Measurements from ENCODE around the gene MBOAT1.
"Not testable (repeated sequence)": the region's sequence is repeated elsewhere in the genome, so short reads cannot be mapped to it uniquely, and the experiment has no call there.

MBOAT1 gene, protein sequence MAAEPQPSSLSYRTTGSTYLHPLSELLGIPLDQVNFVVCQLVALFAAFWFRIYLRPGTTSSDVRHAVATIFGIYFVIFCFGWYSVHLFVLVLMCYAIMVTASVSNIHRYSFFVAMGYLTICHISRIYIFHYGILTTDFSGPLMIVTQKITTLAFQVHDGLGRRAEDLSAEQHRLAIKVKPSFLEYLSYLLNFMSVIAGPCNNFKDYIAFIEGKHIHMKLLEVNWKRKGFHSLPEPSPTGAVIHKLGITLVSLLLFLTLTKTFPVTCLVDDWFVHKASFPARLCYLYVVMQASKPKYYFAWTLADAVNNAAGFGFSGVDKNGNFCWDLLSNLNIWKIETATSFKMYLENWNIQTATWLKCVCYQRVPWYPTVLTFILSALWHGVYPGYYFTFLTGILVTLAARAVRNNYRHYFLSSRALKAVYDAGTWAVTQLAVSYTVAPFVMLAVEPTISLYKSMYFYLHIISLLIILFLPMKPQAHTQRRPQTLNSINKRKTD

DNA sequence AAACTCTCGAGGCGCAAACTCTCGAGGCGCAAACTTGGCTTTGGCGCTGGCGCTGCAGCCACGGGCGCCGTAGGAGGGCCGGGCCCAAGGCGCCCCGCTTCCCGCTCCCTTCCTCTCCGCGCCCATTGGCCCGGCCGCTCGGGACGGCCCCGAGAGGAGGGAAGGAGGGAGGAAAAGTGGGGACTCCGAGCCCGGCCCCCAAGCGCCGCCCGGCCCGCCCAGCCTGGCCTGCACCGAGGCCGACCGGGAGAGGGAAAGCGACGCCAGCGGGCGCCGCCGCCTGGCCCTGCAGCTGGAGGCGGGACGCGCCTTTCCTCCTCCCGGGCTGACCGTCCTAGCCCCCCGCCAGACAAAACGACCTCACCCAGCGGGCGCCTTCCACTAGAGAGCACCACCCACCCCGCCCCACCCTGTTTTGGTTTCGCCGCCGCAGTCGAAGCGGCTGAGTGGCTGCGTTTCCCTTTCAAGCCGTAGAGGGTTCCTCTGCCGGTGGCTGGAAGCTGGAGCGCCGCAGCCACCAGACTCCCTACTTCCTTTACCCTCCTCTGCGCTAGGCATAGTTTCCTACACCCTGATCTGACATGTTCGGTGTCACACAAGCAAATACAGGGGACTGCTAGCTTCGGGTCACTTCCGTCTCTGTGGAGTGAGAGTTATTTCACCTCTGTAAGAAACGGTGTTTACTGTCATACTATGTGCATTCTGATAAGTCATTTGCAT is at the start of gene MBOAT1:
Gene MBOAT1 (minus strand): TSS at position 78 of the 720 bp plus-strand sequence. CDS start 235 bp downstream, outside the sequence.
- Mint-ChIP-seq H3K9me3 (no peaks in the 10 kb centered on the region), H3K4me1 (peaks cover 18 to 23% of the 10 kb centered on the region in 2 donors), H3K4me3 (peak within 1 kb of the TSS; percentile 91), H3K27ac (peak within 1 kb of the TSS; percentile 68), H3K27me3 (peaks cover 13% of the 10 kb centered on the region in 2 donors), H3K36me3 (no peaks in the 10 kb centered on the region)
- peak; percentile 82 to 83 for ATAC-seq (replicated peaks)
- DNase-seq = peak; percentile 50

DNA sequence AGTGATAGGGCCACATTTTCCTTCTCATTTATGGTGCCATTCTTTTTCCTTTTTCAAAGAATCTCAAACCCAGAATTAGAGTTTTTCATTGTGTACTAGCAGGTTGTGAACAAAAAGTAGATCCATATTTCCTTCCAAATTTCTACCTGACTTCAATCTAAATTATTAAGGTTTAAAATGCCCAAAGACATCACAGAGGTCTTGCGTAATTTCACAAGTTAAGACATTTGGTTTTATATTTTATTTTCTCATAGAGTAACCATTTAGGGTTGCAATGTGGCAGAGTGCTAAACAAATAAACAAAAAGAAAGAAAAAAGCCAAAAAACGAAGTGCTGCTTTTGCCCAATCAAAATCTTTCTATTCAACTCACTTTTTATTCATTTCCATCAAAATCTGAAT is 49.4 kb upstream of the MBOAT1 start:
- H3K4me1 Mint-ChIP-seq = no peaks in the 10 kb centered on the region
- peaks cover 0 to 5% of the 10 kb centered on the region in 2 donors for H3K27me3 Mint-ChIP-seq
- no peak for DNase-seq
- ATAC-seq (replicated peaks) = no peak
- no peak overlapping the region for H3K4me3 Mint-ChIP-seq
- H3K36me3 Mint-ChIP-seq = no peaks in the 10 kb centered on the region
- no peak overlapping the region for H3K27ac Mint-ChIP-seq
- H3K9me3 Mint-ChIP-seq = peaks cover 0 to 4% of the 10 kb centered on the region in 2 donors

DNA sequence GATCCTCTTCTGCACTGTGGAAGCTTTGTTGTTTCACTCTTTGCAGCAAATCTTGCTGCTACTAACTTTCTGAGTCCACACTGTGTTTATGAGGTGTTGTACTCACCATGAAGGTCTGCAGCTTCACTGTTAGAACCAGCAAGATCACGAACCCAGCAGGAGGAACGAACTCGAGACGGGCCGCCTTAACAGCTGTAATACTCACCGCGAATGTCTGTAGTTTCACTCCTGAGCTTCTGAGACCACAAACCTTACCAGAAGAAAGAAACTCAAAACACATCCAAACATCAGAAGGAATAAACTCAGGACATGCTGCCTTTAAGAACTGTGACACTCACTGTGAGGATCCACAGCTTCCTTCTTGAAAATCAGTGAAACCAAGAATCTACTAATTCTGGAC is 48.1 kb upstream of the MBOAT1 start:
- peaks cover 0 to 5% of the 10 kb centered on the region in 2 donors for H3K27me3 Mint-ChIP-seq
- H3K36me3 Mint-ChIP-seq = no peaks in the 10 kb centered on the region
- ATAC-seq (replicated peaks) = no peak
- H3K4me1 Mint-ChIP-seq = no peaks in the 10 kb centered on the region
- H3K4me3 Mint-ChIP-seq = no peak overlapping the region
- H3K27ac Mint-ChIP-seq = no peak overlapping the region
- peaks cover 0 to 4% of the 10 kb centered on the region in 2 donors for H3K9me3 Mint-ChIP-seq
- no peak for DNase-seq

DNA sequence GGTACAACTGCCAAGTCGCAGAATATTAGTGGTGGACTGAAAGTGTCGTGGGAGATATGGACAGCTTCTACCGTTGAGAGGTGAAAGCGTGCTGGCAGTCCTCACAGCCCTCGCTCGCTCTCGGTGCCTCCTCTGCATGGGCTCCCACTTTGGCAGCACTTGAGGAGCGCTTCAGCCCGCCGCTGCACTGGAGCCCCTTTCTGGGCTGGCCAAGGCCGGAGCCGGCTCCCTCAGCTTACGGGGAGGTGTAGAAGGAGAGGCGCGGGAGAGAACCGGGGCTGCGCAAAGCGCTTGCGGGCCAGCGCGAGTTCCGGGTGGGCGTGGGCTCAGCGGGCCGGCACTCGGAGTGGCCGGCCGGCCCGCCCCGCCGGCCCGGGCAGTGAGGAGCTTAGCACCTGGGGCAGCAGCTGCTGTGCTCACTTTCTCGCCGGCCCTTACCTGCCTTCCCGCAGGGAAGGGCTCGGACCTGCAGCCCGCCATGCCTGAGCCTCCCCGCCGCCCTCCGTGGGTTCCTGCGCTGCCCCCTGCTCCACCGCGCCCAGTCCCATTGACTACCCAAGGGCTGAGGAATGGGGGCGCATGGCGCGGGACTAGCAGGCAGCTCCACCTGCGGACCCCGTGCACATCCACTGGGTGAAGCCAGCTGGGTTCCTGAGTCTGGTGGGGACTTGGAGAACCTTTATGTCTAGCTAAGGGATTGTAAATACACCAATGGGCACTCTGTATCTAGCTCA is 47.2 kb upstream of the MBOAT1 start:
- Mint-ChIP-seq H3K4me3 (no peak overlapping the region), H3K27ac (no peak overlapping the region), H3K36me3 (no peaks in the 10 kb centered on the region), H3K9me3 (peaks cover 0 to 4% of the 10 kb centered on the region in 2 donors), H3K27me3 (peaks cover 0 to 5% of the 10 kb centered on the region in 2 donors), H3K4me1 (no peaks in the 10 kb centered on the region)
- DNase-seq (no peak), ATAC-seq (replicated peaks) (no peak)

DNA sequence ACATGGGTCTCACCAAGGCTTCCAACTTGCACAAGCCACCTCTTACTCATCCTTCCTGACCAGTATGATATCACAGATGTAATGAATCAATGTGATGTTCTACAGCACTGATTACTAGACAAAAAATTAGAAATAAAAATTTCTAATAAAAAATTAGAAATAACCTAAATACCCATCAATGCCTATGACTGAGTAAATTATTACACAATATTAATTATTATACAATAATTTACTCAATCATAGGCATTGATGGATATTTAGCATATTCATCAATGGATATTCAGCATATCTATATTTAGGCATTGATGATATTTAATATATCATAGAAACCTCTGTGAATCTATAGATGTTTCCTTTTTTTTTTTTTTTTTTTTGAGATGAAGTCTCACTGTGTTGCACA is 43.2 kb upstream of the MBOAT1 start:
- DNase-seq = no peak

DNA sequence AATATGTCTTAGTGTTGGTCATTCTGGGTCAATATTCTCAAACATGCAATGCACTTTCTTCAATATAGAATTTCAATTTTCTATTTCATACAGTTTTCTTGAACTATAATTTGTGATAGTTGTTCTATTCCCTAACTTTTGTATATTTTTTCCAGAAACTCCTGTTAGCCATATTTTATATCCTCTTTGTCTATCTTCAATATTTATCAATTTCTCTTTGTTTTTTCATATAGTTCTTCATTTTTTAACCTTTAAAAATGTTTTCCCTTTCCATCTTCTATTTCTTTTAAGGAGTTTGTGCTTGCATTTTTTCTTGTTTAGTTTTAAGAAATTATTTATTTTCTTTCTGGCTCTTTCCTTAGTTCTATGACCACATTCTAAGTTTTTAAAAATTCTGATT is 42.0 kb upstream of the MBOAT1 start:
- no peaks in the 10 kb centered on the region for H3K27me3 Mint-ChIP-seq
- H3K27ac Mint-ChIP-seq = no peak overlapping the region
- no peaks in the 10 kb centered on the region for H3K36me3 Mint-ChIP-seq
- H3K9me3 Mint-ChIP-seq = no peaks in the 10 kb centered on the region
- H3K4me1 Mint-ChIP-seq = no peaks in the 10 kb centered on the region
- ATAC-seq (replicated peaks) (no peak), DNase-seq (no peak)
- no peak overlapping the region for H3K4me3 Mint-ChIP-seq

More for the DNA sequence above, 43.2 kb upstream of the MBOAT1 start:
- H3K36me3 Mint-ChIP-seq = no peaks in the 10 kb centered on the region
- H3K4me1 Mint-ChIP-seq = no peaks in the 10 kb centered on the region
- H3K4me3 Mint-ChIP-seq = no peak overlapping the region
- no peaks in the 10 kb centered on the region for H3K9me3 Mint-ChIP-seq
- no peak overlapping the region for H3K27ac Mint-ChIP-seq
- ATAC-seq (replicated peaks) = no peak
- peaks cover 0 to 2% of the 10 kb centered on the region in 2 donors for H3K27me3 Mint-ChIP-seq

DNA sequence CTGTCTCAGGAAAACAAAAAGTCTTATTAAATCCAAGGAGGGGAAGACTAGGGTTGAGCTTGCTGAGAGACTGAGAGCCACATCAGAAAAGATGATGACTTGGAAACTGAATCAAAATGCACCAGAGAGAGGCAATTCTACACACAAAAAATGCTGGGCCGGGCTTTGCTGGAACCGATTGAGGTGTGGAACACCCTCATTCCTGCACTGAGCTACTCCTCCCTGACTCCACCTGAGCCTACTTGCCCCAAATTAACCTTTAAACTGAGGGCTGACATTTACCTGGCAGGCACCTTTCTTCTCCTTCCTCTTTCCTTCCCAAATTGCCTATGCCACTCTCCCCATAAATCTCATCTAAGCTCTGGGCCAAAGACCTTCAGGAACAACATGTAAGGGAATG is 40.8 kb upstream of the MBOAT1 start:
- Mint-ChIP-seq H3K9me3 (no peaks in the 10 kb centered on the region), H3K36me3 (no peaks in the 10 kb centered on the region), H3K27ac (no peak overlapping the region), H3K4me3 (no peak overlapping the region), H3K4me1 (no peaks in the 10 kb centered on the region), H3K27me3 (no peaks in the 10 kb centered on the region)
- no peak for DNase-seq
- ATAC-seq (replicated peaks) = no peak

DNA sequence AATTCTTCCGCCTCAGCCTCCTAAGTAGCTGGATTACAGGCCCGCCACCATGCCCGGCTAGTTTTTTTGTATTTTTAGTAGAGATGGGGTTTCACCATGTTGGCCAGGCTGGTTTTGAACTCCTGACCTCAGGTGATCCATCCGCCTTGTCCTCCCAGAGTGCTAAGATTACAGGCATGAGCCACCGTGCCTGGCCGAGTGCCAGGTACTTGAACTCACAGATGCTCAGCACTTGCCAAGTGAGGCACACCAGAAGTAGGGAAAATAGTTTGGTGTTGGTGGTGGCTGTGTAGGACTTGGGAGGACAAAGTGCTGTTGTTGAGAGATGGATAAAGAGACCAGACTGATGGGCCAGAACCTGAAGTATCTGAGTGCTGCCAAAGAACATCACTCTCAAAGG is 40.0 kb upstream of the MBOAT1 start:
- DNase-seq = no peak
- Mint-ChIP-seq H3K27me3 (no peaks in the 10 kb centered on the region), H3K36me3 (no peaks in the 10 kb centered on the region), H3K4me1 (no peaks in the 10 kb centered on the region), H3K4me3 (no peak overlapping the region), H3K9me3 (no peaks in the 10 kb centered on the region), H3K27ac (no peak overlapping the region)
- ATAC-seq (replicated peaks) = no peak

DNA sequence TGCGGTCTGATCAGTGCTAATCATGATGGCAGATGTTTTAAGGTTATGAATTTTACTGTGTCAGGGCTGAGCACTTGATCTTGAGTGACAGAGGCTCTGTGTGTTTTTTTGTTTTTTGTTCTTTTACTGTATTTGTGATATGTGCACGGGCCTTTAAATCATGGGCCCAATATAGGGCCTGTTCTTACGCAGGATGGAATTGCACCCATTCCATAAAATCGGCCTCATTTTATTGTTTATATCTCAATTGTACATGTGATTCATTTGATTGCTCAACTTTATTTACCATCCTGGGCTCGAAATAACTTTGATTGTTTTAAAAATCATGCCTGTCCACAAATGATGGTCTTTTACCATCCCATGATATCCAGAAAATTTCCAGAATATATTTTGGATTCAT is 39.3 kb upstream of the MBOAT1 start:
- ATAC-seq (replicated peaks) (no peak), DNase-seq (no peak)
- H3K4me1 Mint-ChIP-seq = no peaks in the 10 kb centered on the region
- no peaks in the 10 kb centered on the region for H3K27me3 Mint-ChIP-seq
- H3K27ac Mint-ChIP-seq = no peak overlapping the region
- no peak overlapping the region for H3K4me3 Mint-ChIP-seq
- H3K36me3 Mint-ChIP-seq = no peaks in the 10 kb centered on the region
- no peaks in the 10 kb centered on the region for H3K9me3 Mint-ChIP-seq

DNA sequence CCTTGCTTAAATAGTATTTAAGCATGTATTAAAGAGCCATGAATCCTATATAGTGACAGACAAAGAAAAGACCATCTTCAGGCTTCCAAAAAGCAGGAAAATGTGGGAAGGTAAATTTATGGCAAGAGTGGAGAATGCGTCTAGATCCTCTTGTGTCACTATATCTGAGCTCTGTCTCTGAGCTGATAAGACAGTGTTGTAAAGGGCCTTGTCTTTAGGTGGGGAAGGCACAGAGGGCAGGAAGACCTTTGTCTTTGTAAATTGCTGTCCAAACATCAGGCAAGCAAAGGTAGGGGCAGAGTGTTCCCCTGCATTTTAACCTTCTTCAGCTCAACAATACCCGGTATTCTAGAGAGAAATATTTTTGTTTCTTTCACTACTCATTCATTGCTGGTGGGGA is 33.9 kb upstream of the MBOAT1 start:
- Mint-ChIP-seq H3K4me3 (no peak overlapping the region), H3K4me1 (no peaks in the 10 kb centered on the region)

DNA sequence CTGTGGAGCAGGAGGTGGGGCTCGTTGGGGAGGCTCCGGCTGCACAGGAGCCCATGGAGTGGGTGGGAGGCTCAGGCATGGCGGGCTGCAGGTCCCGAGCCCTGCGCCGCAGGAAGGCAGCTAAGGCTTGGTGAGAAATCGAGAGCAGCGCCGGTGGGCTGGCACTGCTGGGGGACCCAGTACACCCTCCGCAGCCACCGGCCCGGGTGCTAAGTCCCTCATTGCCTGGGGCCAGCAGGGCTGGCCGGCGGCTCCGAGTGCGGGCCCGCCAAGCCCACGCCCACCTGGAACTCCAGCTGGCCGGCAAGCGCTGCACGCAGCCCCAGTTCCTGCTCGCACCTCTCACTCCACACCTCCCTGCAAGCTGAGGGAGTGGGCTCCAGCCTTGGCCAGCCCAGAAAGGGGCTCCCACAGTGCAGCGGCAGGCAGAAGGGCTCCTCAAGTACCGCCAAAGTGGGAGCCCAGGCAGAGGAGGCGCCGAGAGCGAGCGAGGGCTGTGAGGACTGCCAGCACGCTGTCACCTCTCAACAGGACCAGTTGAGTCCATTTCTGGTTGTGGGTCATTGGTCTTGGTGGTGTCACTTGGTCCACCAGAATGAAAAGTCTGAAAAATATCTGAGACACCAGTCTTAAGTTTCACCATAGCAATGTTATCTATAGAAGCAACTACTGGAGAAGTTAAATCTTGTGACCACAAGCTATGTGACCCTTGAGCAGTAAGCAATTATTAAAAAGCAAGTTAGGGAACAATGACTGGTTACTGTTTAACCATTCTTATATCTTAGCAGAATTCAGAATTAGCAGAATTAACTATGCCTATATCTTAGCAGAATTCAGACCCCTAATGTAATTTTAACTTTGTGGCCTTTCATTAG is 32.8 kb upstream of the MBOAT1 start:
- not testable (repeated sequence) for H3K27ac Mint-ChIP-seq; H3K4me3 Mint-ChIP-seq; H3K9me3 Mint-ChIP-seq; H3K27me3 Mint-ChIP-seq; H3K36me3 Mint-ChIP-seq; DNase-seq; ATAC-seq (replicated peaks); H3K4me1 Mint-ChIP-seq

More for the DNA sequence above, 33.9 kb upstream of the MBOAT1 start:
- ATAC-seq (replicated peaks) (no peak), DNase-seq (no peak)
- no peak overlapping the region for H3K27ac Mint-ChIP-seq
- H3K27me3 Mint-ChIP-seq = no peaks in the 10 kb centered on the region
- H3K36me3 Mint-ChIP-seq = no peaks in the 10 kb centered on the region
- H3K9me3 Mint-ChIP-seq = no peaks in the 10 kb centered on the region

DNA sequence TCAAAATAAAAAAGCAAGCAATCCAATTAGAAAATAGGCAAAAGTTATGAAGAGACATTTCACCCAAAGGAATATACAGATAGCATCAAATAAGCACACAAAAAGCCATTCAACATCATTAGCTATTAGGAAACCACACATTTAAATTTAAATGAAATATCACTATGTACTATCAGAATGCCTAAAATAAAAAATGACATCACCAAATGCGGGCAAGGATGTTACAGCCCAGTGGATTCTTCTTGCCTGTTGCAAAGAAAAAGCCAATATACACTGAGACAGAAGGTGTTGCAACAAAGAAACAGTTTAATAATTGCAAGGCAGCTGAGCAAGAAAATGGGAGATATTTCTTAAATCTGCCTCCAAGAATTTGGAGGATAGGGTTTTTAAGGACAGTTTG is 31.0 kb upstream of the MBOAT1 start:
- Mint-ChIP-seq H3K27ac (no peak overlapping the region), H3K4me3 (no peak overlapping the region), H3K4me1 (no peaks in the 10 kb centered on the region), H3K9me3 (no peaks in the 10 kb centered on the region), H3K36me3 (no peaks in the 10 kb centered on the region), H3K27me3 (no peaks in the 10 kb centered on the region)
- ATAC-seq (replicated peaks) = no peak
- DNase-seq = no peak

DNA sequence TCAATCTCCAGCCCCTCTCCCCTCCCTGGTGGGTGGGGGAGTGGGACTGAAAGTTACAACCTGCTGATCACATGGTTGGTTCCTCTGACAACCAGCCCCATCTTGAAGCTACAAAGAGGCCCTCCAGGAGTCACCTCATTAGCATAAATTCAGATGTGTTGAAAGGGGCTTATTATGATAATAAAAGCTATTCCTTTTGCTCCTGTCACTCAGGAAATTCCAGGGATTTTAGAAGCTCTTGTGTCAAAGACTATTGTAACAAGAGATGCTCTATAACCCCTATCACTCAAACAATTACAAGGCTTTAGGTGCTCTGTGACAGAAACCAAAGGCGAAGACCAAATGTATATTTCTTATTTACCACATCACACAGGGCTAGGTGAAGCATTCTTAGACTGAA is 30.1 kb upstream of the MBOAT1 start:
- Mint-ChIP-seq H3K27me3 (no peaks in the 10 kb centered on the region), H3K4me3 (no peak overlapping the region), H3K36me3 (no peaks in the 10 kb centered on the region), H3K27ac (no peak overlapping the region), H3K9me3 (no peaks in the 10 kb centered on the region), H3K4me1 (no peaks in the 10 kb centered on the region)
- ATAC-seq (replicated peaks) = no peak
- no peak for DNase-seq

DNA sequence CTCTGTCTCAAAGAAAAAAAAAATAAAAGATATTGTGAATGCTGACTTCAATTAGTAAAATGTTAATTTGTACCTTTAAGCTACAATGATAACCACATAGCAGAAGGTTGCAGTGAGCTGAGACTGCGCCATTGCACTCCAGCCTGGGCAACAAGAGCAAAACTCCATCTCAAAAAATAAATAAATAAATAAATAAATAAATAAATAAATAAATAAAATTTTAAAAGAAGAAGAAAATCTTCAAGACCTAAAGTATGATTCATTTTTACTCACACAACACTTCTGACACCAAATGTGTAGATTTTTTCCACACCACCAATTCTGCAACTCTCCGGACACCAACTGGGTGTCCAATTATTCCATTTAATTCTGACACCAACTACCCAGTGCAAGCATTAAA is 28.8 kb upstream of the MBOAT1 start:
- DNase-seq (no peak), ATAC-seq (replicated peaks) (no peak)
- Mint-ChIP-seq H3K27ac (no peak overlapping the region), H3K27me3 (no peaks in the 10 kb centered on the region), H3K4me3 (no peak overlapping the region), H3K4me1 (no peaks in the 10 kb centered on the region), H3K36me3 (no peaks in the 10 kb centered on the region), H3K9me3 (no peaks in the 10 kb centered on the region)

Data from stimulated activated naive B cell treated with anti-CD40 and anti-IgM and Interleukin-4, amounts not matched to agents 10 μg/mL and 1 μg/mL and 100 μg/mL, for 72 hours (primary cell).